Panc1 (cell line): ENCODE results near the gene NPR2. TPM values are rescaled to one million over a fixed set of nuclear protein-coding genes. Genes with fewer than 3 reads are reported as not detected.

Source experiments
- ATAC-seq: fragments of 200-7000 bp; cut with Tn5 transposase; 2 replicates; pipeline ENCODE4 v1.9.1; 2020; ENCODE audit warnings: mild to moderate bottlenecking, moderate library complexity
- Bru-seq: library from RNA; stranded (reverse); fragments of 400-500 nt; gene quantifications from one replicate; lab custom pipeline; 2021; lab: Mats Ljungman, UMichigan
- BruChase-seq, 2 experiments: library from RNA; stranded (reverse); fragments of 400-500 nt; gene quantifications; one replicate each; lab custom pipeline; 2021; lab: Mats Ljungman, UMichigan
- BruUV-seq: library from RNA; stranded (reverse); fragments of 400-500 nt; replicated peaks from 2 replicates; lab custom pipeline; 2021; lab: Mats Ljungman, UMichigan
- CTCF ChIA-PET: fragments of 300-600 bp; sonication (Branson Sonifier 250); formaldehyde crosslinking; loops from one replicate; lab custom pipeline; 2022; ENCODE audit warnings: antibody characterized with exemption; lab: Charles Lee
- POLR2A ChIA-PET: fragments of 300-600 bp; sonication (Branson Sonifier 250); formaldehyde crosslinking; loops from one replicate; lab custom pipeline; 2022; ENCODE audit warnings: antibody characterized with exemption; lab: Charles Lee
- DNase-seq: peaks from one replicate; pipeline ENCODE4 v3.0.0-alpha.2; 2010; ENCODE audit warnings: low read depth, low spot score
- H3K27ac ChIP-seq: 2 replicates; pipeline ENCODE4 v1.5.1; 2011; ENCODE audit warnings: mild to moderate bottlenecking, low read length, inconsistent platforms
- H3K27me3 ChIP-seq: fragments of 200-500 bp; sonication (Bioruptor generic); 2 replicates; pipeline ENCODE4 v1.6.0; 2014; ENCODE audit warnings: low read length, inconsistent platforms; ENCODE audit not compliant: control insufficient read depth, insufficient read depth
- H3K36me3 ChIP-seq: fragments of 200-500 bp; sonication (Bioruptor generic); 2 replicates; pipeline ENCODE4 v1.5.1; 2014; ENCODE audit warnings: inconsistent platforms, mild to moderate bottlenecking, low read length, moderate library complexity; ENCODE audit not compliant: control insufficient read depth, insufficient read depth
- H3K4me1 ChIP-seq: 2 replicates; pipeline ENCODE4 v1.5.1; 2011; ENCODE audit warnings: inconsistent platforms, mild to moderate bottlenecking, low read length, moderate library complexity; ENCODE audit not compliant: control insufficient read depth, insufficient read depth
- H3K4me3 ChIP-seq, 2 experiments: 2 replicates each; pipeline ENCODE4 v1.5.1; 2011 to 2012; ENCODE audit warnings: low read depth in 2 of 2, low read length in 2 of 2, mild to moderate bottlenecking in 2 of 2, inconsistent platforms in 1 of 2, moderate library complexity in 1 of 2
- H3K9me3 ChIP-seq: fragments of 200-500 bp; sonication (Bioruptor generic); 2 replicates; pipeline ENCODE4 v1.5.1; 2014; ENCODE audit warnings: low read depth, mild to moderate bottlenecking, inconsistent platforms, low read length, moderate library complexity; ENCODE audit not compliant: control insufficient read depth, insufficient read depth
- POLR2AphosphoS5 ChIP-seq: IDR thresholded peaks from 2 replicates; pipeline ENCODE4 v1.6.1; 2012; ENCODE audit warnings: mild to moderate bottlenecking, low read depth, low read length, moderate library complexity
- SIN3A ChIP-seq: IDR thresholded peaks from 2 replicates; pipeline ENCODE4 v1.6.1; 2012; ENCODE audit warnings: low read depth, mild to moderate bottlenecking, low read length, moderate library complexity, borderline replicate concordance; ENCODE audit not compliant: insufficient read depth
- TCF7L2 ChIP-seq: IDR thresholded peaks from 2 replicates; pipeline ENCODE4 v1.6.1; 2011; ENCODE audit warnings: mild to moderate bottlenecking, low read depth, low read length, inconsistent platforms
- in situ Hi-C: cut with HindIII; loops from 2 replicates; pipeline ENCODE4 v1.10.0; 2016; ENCODE audit warnings: low sequenced_read_pairs, low pct_unique_long_range_greater_than_20kb
- intact Hi-C: fragments of 100-400 bp; cut with micrococcal nuclease; formaldehyde crosslinking; loops from one replicate; pipeline ENCODE4 v1.10.0; 2022; ENCODE audit not compliant: unreplicated experiment
- long read RNA-seq: library from polyadenylated mRNA; unstranded; transcript quantifications from one replicate; pipeline ENCODE4 v2.0.0, GENCODE V29; 2021; ENCODE audit not compliant: unreplicated experiment
- polyA plus RNA-seq: library from polyadenylated mRNA; unstranded; fragments of >200 nt; gene quantifications from one replicate; pipeline ENCODE4 v1.2.1, GENCODE V29; 2012; ENCODE audit warnings: missing spikeins; ENCODE audit not compliant: insufficient read length
- total RNA-seq: library from RNA; stranded (reverse); gene quantifications from one replicate; pipeline ENCODE4 v1.2.1, GENCODE V29; 2021; ENCODE audit not compliant: unreplicated experiment
- TF ChIP-seq, protein P1 (sequence below): fragments of 450-650 bp; IDR thresholded peaks from 2 replicates; pipeline ENCODE4 v1.5.1; 2017; ENCODE audit warnings: mild to moderate bottlenecking
- TF ChIP-seq, protein P2 (sequence below), 2 experiments: IDR thresholded peaks; 2 replicates each; pipeline ENCODE4 v1.6.1; 2011 to 2012; ENCODE audit warnings: low read depth in 2 of 2, control low read depth in 1 of 2, low read length in 1 of 2, mild to moderate bottlenecking in 1 of 2, moderate library complexity in 1 of 2; ENCODE audit not compliant: insufficient read depth in 1 of 2

The NPR2 gene
- total RNA-seq (12.2 TPM), Bru-seq, nascent RNA (percentile 67 among the genes with signal in this experiment), BruChase-seq, experiment 1, labeled RNA remaining after a 2-hour chase (percentile 78 among the genes with signal in this experiment), BruChase-seq, experiment 2, labeled RNA remaining after a 6-hour chase (percentile 74 among the genes with signal in this experiment)
- polyA plus RNA-seq: 11.9 TPM
- long read RNA-seq, partial matches to known transcripts: 6 of 14 reads
- long read RNA-seq, other reads (novel, unspliced or antisense): 8 of 14 reads

DNA sequence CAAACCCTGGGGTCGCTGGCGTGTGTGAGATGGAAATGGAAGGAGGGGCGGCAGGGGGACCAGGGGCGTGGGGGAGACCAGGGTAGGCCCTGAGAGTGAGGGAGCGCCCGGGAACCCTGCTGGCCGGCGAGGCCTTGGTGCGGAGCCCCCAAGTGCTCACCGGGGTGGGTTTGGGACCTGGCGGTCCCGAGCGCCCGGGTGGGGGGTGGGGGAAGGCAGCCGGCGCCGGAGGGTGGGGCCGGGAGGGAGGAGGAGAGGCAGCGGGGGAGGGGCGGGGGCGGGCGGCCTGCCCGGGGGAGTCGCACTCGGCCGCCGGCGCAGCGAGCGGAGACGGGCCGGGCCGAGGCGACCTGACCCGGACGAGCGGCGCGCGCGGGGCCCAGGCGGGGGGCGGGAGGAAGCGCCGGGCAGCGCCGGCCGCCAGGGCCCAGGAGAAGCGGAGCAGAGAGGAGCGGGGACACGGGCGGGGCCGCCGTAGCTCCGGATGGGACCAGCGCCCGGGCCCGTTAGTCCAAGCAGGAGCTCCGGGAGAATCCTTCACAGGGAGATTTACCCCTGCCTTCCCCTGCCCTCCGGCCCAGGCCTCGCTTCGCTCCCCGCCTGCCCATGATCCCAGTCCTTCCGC, at the start of gene NPR2:
TSS of gene NPR2 (plus strand) at position 295 of the 625 bp plus-strand sequence. CDS start 818 bp downstream, outside the sequence.
- Histone ChIP-seq H3K4me1 (0 out of 2 replicates have a peak, but pooled peaks cover 3% of the 10 kb centered on the region), H3K9me3 (no peaks in the 10 kb centered on the region), H3K36me3 (no peaks in the 10 kb centered on the region), H3K27me3 (no peaks in the 10 kb centered on the region), H3K27ac (no peak within 1 kb of the TSS), H3K4me3 (no peak within 1 kb of the TSS)
- TF ChIP-seq TCF7L2 (no peak), POLR2AphosphoS5 (no peak)
- TF ChIP-seq, protein P1, sequence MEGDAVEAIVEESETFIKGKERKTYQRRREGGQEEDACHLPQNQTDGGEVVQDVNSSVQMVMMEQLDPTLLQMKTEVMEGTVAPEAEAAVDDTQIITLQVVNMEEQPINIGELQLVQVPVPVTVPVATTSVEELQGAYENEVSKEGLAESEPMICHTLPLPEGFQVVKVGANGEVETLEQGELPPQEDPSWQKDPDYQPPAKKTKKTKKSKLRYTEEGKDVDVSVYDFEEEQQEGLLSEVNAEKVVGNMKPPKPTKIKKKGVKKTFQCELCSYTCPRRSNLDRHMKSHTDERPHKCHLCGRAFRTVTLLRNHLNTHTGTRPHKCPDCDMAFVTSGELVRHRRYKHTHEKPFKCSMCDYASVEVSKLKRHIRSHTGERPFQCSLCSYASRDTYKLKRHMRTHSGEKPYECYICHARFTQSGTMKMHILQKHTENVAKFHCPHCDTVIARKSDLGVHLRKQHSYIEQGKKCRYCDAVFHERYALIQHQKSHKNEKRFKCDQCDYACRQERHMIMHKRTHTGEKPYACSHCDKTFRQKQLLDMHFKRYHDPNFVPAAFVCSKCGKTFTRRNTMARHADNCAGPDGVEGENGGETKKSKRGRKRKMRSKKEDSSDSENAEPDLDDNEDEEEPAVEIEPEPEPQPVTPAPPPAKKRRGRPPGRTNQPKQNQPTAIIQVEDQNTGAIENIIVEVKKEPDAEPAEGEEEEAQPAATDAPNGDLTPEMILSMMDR: no peak
- no peak for DNase-seq
- in situ Hi-C loops (no loop called here), intact Hi-C loops (no loop called here)
- ChIA-PET CTCF (no interaction called here), POLR2A (interaction anchor here (0.6 kb wide), 1 partner anchor 57 kb away, joined by 3 read pairs; no protein-coding TSS in a partner anchor)
- no TSS peak for BruUV-seq
- ATAC-seq: no peak

DNA sequence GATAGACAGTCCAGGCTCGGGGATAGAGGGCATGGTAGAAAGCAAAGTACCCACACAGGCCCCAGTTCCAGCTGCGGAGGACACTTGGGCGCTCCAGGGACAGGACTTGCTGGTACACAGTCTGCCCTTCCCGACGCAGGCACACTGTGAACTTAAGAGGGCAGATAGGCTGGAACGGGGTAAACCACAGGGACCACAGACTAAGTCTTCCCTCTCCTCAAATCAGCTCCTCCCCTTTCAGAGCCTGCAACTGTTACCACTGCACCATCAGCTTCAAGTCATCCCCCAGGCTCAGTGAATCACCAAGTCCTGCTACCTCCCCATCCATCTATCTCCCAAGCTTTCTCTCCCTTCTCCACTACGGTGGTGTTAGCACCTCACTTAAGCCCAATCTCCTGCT, 49.7 kb upstream of the NPR2 start:
- intact Hi-C loops (no loop called here), in situ Hi-C loops (no loop called here)
- Histone ChIP-seq H3K27ac (no peak overlapping the region), H3K4me1 (peaks cover 17% of the 10 kb centered on the region), H3K27me3 (no peaks in the 10 kb centered on the region), H3K9me3 (no peaks in the 10 kb centered on the region), H3K4me3 (no peak overlapping the region), H3K36me3 (peaks cover 24% of the 10 kb centered on the region)
- POLR2A ChIA-PET: no interaction called here
- TF ChIP-seq POLR2AphosphoS5 (no peak), TCF7L2 (no peak), SIN3A (no peak)
- TF ChIP-seq, protein P2, sequence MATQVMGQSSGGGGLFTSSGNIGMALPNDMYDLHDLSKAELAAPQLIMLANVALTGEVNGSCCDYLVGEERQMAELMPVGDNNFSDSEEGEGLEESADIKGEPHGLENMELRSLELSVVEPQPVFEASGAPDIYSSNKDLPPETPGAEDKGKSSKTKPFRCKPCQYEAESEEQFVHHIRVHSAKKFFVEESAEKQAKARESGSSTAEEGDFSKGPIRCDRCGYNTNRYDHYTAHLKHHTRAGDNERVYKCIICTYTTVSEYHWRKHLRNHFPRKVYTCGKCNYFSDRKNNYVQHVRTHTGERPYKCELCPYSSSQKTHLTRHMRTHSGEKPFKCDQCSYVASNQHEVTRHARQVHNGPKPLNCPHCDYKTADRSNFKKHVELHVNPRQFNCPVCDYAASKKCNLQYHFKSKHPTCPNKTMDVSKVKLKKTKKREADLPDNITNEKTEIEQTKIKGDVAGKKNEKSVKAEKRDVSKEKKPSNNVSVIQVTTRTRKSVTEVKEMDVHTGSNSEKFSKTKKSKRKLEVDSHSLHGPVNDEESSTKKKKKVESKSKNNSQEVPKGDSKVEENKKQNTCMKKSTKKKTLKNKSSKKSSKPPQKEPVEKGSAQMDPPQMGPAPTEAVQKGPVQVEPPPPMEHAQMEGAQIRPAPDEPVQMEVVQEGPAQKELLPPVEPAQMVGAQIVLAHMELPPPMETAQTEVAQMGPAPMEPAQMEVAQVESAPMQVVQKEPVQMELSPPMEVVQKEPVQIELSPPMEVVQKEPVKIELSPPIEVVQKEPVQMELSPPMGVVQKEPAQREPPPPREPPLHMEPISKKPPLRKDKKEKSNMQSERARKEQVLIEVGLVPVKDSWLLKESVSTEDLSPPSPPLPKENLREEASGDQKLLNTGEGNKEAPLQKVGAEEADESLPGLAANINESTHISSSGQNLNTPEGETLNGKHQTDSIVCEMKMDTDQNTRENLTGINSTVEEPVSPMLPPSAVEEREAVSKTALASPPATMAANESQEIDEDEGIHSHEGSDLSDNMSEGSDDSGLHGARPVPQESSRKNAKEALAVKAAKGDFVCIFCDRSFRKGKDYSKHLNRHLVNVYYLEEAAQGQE (IDR thresholded peaks at IDR 0.05; ENCODE audit: insufficient read depth in 1 of 2, low read depth in 2 of 2, low read length in 1 of 2): no peak
- TF ChIP-seq, protein P1: no peak
- BruUV-seq: no TSS peak
- CTCF ChIA-PET: interaction anchor here (1.2 kb wide), 1 partner anchor 141 kb away, joined by 3 read pairs; no protein-coding TSS in a partner anchor
- ATAC-seq: no peak
- no peak for DNase-seq
